Brain microvascular endothelial cell (primary cell): Measurements from ENCODE around the gene ALOX15B.

Experiments
- DNase-seq: peaks from one replicate; pipeline ENCODE4 v3.0.0-alpha.2; 2020
- H3K27ac ChIP-seq: fragments of 250-450 bp; sonication (Bioruptor Pico); 2 replicates; pipeline ENCODE4 v1.5.1; 2020; ENCODE audit warnings: mild to moderate bottlenecking, moderate library complexity
- H3K27me3 ChIP-seq: fragments of 250-450 bp; sonication (Bioruptor Pico); replicated peaks from 2 replicates; pipeline ENCODE4 v1.5.1; 2020; ENCODE audit warnings: mild to moderate bottlenecking
- H3K36me3 ChIP-seq: fragments of 250-450 bp; sonication (Bioruptor Pico); replicated peaks from 2 replicates; pipeline ENCODE4 v1.5.1; 2020; ENCODE audit warnings: mild to moderate bottlenecking
- H3K4me3 ChIP-seq: 2 replicates; pipeline ENCODE4 v1.5.1; 2011; ENCODE audit warnings: low read depth, mild to moderate bottlenecking, control low read depth, low read length, moderate library complexity
- CTCF ChIP-seq: IDR thresholded peaks from 2 replicates; pipeline ENCODE4 v1.5.1; 2011; ENCODE audit warnings: low read depth, mild to moderate bottlenecking, moderate library complexity, low read length, control low read depth, inconsistent platforms; ENCODE audit errors: missing control alignments
- in situ Hi-C: cut with HindIII; loops from 2 replicates; pipeline ENCODE4 v1.10.0; 2017; ENCODE audit warnings: low sequenced_read_pairs, low pct_ligation_motif_present

Gene ALOX15B

GRCh38 chr17:8096541-8096940, 57.7 kb downstream of the ALOX15B start:
- H3K4me3 ChIP-seq: no peak overlapping the region
- no peaks in the 10 kb centered on the region for H3K36me3 ChIP-seq
- no peak for TF ChIP-seq CTCF
- no peak for DNase-seq
- in situ Hi-C loops: no loop called here
- no peak overlapping the region for H3K27ac ChIP-seq
- peaks cover 4% of the 10 kb centered on the region for H3K27me3 ChIP-seq
